ENCODE data around the gene PRKAG1.

DNA sequence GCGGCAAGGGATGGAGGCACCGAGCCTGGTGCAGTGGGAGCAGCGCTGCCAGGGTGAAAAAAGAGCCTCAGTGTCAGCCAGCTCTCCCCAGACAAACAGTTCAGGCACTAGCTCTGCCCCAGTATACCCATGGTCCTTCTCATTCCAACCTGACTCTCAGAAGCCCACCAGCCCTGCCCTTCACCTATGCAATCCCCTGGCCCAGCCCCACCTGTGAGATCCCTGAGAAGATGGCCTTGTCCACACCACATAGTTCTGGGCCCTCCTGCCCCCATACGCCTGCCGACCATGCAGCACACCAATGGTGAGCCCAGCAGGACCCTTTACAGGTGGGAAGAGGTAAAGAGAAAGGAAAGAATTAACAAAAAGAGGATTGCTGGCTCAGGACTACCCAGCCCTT is 35.5 kb upstream of the PRKAG1 start:
- TF ChIP-seq, protein P1, sequence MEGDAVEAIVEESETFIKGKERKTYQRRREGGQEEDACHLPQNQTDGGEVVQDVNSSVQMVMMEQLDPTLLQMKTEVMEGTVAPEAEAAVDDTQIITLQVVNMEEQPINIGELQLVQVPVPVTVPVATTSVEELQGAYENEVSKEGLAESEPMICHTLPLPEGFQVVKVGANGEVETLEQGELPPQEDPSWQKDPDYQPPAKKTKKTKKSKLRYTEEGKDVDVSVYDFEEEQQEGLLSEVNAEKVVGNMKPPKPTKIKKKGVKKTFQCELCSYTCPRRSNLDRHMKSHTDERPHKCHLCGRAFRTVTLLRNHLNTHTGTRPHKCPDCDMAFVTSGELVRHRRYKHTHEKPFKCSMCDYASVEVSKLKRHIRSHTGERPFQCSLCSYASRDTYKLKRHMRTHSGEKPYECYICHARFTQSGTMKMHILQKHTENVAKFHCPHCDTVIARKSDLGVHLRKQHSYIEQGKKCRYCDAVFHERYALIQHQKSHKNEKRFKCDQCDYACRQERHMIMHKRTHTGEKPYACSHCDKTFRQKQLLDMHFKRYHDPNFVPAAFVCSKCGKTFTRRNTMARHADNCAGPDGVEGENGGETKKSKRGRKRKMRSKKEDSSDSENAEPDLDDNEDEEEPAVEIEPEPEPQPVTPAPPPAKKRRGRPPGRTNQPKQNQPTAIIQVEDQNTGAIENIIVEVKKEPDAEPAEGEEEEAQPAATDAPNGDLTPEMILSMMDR (IDR thresholded peaks at IDR 0.05), result no peak
- TF ChIP-seq POLR2A (IDR thresholded peaks at IDR 0.05) (no peak), POLR2AphosphoS5 (IDR thresholded peaks at IDR 0.05) (no peak), EP300 (IDR thresholded peaks at IDR 0.05) (no peak)
